ENCODE measurements around the gene LYPD3. TPM values are rescaled to one million over a fixed set of nuclear protein-coding genes. Genes with fewer than 3 reads are reported as not detected.

LYPD3 gene
- polyA plus RNA-seq, 1 of the 3 experiments (the other 2 are of a cell fraction) = 4.2 TPM

DNA sequence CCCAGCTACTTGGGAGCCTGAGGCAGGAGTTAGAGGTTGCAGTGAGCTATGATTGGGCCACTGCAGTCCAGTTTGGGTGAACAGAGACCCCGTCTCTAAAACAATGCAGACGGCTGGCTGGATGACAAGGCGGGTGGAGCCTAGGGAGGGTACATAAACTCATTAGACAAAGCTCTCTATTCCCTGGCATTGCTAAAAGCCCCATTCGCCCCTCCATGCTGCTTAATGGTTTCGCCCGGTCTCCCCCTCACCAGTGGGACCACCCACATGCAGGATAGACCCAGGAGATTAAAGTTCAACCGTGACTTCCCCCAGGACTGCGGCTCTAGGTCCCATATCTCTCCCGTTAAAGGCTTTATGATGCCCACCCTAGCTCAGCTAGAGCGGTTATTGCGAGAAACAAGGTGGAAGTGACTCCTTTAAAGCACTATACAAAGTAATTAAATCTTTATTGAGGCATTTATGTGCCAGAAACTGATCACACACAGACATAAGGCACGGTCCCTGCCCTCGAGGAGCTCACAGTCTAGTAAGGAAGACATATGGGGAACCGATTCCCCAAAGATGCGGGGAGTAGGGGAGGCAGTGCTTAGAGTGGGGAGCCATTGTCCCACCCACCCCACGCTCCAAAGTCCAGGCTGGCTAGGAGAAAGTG lies 4.9 kb downstream of the LYPD3 start (continued):
- TF ChIP-seq, protein P1, sequence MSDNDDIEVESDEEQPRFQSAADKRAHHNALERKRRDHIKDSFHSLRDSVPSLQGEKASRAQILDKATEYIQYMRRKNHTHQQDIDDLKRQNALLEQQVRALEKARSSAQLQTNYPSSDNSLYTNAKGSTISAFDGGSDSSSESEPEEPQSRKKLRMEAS (IDR thresholded peaks at IDR 0.05; ENCODE audit: low read depth) = no peak
- TF ChIP-seq, protein P2, sequence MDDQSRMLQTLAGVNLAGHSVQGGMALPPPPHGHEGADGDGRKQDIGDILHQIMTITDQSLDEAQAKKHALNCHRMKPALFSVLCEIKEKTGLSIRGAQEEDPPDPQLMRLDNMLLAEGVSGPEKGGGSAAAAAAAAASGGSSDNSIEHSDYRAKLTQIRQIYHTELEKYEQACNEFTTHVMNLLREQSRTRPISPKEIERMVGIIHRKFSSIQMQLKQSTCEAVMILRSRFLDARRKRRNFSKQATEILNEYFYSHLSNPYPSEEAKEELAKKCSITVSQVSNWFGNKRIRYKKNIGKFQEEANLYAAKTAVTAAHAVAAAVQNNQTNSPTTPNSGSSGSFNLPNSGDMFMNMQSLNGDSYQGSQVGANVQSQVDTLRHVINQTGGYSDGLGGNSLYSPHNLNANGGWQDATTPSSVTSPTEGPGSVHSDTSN (IDR thresholded peaks at IDR 0.05) = no peak
- TF ChIP-seq SMC3 (IDR thresholded peaks at IDR 0.05; ENCODE audit: low read depth, low read length) (no peak), FOXJ3 (CRISPR knock-in tag; IDR thresholded peaks at IDR 0.05) (no peak), ELF1 (IDR thresholded peaks at IDR 0.05) (no peak)
- TF ChIP-seq, protein P3, sequence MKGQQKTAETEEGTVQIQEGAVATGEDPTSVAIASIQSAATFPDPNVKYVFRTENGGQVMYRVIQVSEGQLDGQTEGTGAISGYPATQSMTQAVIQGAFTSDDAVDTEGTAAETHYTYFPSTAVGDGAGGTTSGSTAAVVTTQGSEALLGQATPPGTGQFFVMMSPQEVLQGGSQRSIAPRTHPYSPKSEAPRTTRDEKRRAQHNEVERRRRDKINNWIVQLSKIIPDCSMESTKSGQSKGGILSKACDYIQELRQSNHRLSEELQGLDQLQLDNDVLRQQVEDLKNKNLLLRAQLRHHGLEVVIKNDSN (IDR thresholded peaks at IDR 0.05; ENCODE audit: borderline replicate concordance, low read depth) = no peak

DNA sequence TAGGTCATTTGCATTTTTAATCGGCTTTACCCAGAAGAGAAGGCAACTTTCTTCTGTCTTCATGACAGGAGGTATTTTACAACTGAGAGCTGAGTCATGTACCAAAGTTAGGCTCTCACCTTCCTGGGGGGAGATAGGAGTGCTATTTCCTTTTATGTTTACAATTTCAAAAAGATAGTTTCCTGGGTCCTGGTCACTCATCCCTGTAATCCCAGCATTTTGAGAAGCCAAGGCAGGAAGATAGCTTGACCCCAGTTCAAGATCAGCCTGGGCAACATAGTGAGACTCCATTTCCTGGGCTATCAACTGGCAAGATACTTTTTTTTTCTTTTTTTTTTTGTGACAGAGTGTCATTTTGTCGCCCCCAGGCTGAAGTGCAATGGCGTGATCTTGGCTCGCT lies 7.6 kb downstream of the LYPD3 start:
- Histone ChIP-seq H3K4me2 (no peak overlapping the region), H3K27ac (ENCODE audit: low read depth in 2 of 2, low read length in 1 of 2) (no peak overlapping the region)

More for the DNA sequence above, 7.6 kb downstream of the LYPD3 start:
- Histone ChIP-seq H4K20me1 (ENCODE audit: insufficient read depth) (no peaks in the 10 kb centered on the region), H3K9me3 (no peaks in the 10 kb centered on the region), H3K9ac (no peak overlapping the region), H3K4me1 (ENCODE audit: control insufficient read depth in 1 of 2, insufficient read depth in 2 of 2, low read depth in 1 of 2, low read length in 1 of 2) (peaks cover 2 to 5% of the 10 kb centered on the region in 2 experiments; a peak in 2 of 4 replicates), H3K36me3 (replicated peaks in 1 of 2; ENCODE audit: control insufficient read depth in 1 of 2, insufficient read depth in 2 of 2, low read length in 1 of 2) (no peaks in the 10 kb centered on the region), H3K79me2 (ENCODE audit: insufficient read depth) (no peaks in the 10 kb centered on the region), H3K4me3 (ENCODE audit: low read depth in 2 of 2, low read length in 1 of 2) (no peak overlapping the region), H2AFZ (ENCODE audit: low read depth) (no peak overlapping the region), H3K9me2 (no peaks in the 10 kb centered on the region), H3F3A (replicated peaks; ENCODE audit: insufficient read depth) (peaks cover 3% of the 10 kb centered on the region), H3K27me3 (ENCODE audit: insufficient read depth) (no peaks in the 10 kb centered on the region)
- WGBS (ENCODE audit: low lambda C conversion rate) = 50% methylated on average over 4 of the region's 4 CpGs
- TF ChIP-seq NRF1 (IDR thresholded peaks at IDR 0.05; ENCODE audit: low read depth, low read length) = no peak
- TF ChIP-seq YY1 (IDR thresholded peaks at IDR 0.05; ENCODE audit: low read depth) = no peak
- TF ChIP-seq, protein P3 (IDR thresholded peaks at IDR 0.05; ENCODE audit: borderline replicate concordance, low read depth) = no peak
- TF ChIP-seq GATA2 (CRISPR knock-in tag; IDR thresholded peaks at IDR 0.05) = no peak
- TF ChIP-seq GABPA (IDR thresholded peaks at IDR 0.05; ENCODE audit: low read depth) = no peak
- TF ChIP-seq, protein P4, sequence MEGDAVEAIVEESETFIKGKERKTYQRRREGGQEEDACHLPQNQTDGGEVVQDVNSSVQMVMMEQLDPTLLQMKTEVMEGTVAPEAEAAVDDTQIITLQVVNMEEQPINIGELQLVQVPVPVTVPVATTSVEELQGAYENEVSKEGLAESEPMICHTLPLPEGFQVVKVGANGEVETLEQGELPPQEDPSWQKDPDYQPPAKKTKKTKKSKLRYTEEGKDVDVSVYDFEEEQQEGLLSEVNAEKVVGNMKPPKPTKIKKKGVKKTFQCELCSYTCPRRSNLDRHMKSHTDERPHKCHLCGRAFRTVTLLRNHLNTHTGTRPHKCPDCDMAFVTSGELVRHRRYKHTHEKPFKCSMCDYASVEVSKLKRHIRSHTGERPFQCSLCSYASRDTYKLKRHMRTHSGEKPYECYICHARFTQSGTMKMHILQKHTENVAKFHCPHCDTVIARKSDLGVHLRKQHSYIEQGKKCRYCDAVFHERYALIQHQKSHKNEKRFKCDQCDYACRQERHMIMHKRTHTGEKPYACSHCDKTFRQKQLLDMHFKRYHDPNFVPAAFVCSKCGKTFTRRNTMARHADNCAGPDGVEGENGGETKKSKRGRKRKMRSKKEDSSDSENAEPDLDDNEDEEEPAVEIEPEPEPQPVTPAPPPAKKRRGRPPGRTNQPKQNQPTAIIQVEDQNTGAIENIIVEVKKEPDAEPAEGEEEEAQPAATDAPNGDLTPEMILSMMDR (IDR thresholded peaks at IDR 0.05) = no peak
- TF ChIP-seq, protein P5, sequence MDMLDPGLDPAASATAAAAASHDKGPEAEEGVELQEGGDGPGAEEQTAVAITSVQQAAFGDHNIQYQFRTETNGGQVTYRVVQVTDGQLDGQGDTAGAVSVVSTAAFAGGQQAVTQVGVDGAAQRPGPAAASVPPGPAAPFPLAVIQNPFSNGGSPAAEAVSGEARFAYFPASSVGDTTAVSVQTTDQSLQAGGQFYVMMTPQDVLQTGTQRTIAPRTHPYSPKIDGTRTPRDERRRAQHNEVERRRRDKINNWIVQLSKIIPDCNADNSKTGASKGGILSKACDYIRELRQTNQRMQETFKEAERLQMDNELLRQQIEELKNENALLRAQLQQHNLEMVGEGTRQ (IDR thresholded peaks at IDR 0.05; ENCODE audit: borderline replicate concordance, low read depth, low read length) = no peak
- no peak for TF ChIP-seq SIN3A (IDR thresholded peaks at IDR 0.05; ENCODE audit: borderline replicate concordance, low read depth, low read length)
- TF ChIP-seq RFX5 (IDR thresholded peaks at IDR 0.05; ENCODE audit: low read length) = no peak
- no peak for TF ChIP-seq JUND (IDR thresholded peaks at IDR 0.05)
- TF ChIP-seq CHD2 (IDR thresholded peaks at IDR 0.05; ENCODE audit: low read length, partially characterized antibody) = no peak
- TF ChIP-seq, protein P6, sequence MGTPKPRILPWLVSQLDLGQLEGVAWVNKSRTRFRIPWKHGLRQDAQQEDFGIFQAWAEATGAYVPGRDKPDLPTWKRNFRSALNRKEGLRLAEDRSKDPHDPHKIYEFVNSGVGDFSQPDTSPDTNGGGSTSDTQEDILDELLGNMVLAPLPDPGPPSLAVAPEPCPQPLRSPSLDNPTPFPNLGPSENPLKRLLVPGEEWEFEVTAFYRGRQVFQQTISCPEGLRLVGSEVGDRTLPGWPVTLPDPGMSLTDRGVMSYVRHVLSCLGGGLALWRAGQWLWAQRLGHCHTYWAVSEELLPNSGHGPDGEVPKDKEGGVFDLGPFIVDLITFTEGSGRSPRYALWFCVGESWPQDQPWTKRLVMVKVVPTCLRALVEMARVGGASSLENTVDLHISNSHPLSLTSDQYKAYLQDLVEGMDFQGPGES (IDR thresholded peaks at IDR 0.05; ENCODE audit: low read depth, low read length) = no peak
- no peak for TF ChIP-seq MXI1 (IDR thresholded peaks at IDR 0.05; ENCODE audit: low read depth, low read length)
- TF ChIP-seq POLR2AphosphoS5 (IDR thresholded peaks at IDR 0.05; ENCODE audit: low read depth, low read length) = no peak
- no peak for TF ChIP-seq TAF1 (IDR thresholded peaks at IDR 0.05; ENCODE audit: borderline replicate concordance, low read depth, low read length)
- TF ChIP-seq FOSL2 (IDR thresholded peaks at IDR 0.05; ENCODE audit: borderline replicate concordance, low read depth) = no peak
- no peak for TF ChIP-seq EZH2phosphoT487 (IDR thresholded peaks at IDR 0.05; ENCODE audit: borderline replicate concordance, low read depth)
- ChIA-PET POLR2A (no interaction called here), CTCF (interaction anchor here (1.1 to 4.9 kb wide), 4 partner anchors 11 to 78 kb away, joined by 4 to 31 read pairs (median 18); no protein-coding TSS in a partner anchor)
- DNase-seq = no peak

All from SK-N-SH (cell line).